HepG2 (cell line): ENCODE measurements around the gene KLHL3. TPM values are rescaled to one million over a fixed set of nuclear protein-coding genes. Genes with fewer than 3 reads are reported as not detected.

ENCODE experiments used
- ATAC-seq: fragments of 200-7000 bp; cut with Tn5 transposase; 3 replicates; pipeline ENCODE4 v1.9.1; 2020; ENCODE audit warnings: mild to moderate bottlenecking, moderate library complexity
- BruUV-seq: library from RNA; stranded (reverse); fragments of 400-500 nt; replicated peaks from 2 replicates; lab custom pipeline; 2021; lab: Mats Ljungman, UMichigan
- CTCF ChIA-PET: fragments of 300-600 bp; formaldehyde crosslinking; extraction: SDS; loops from one replicate; lab custom pipeline; 2021; ENCODE audit warnings: low total read pairs, inconsistent platforms, low intra/inter-chr PET ratio; lab: Yijun Ruan, JAX
- POLR2A ChIA-PET: fragments of 350-600 bp; sonication (Branson Sonifier 250); formaldehyde crosslinking; loops from one replicate; lab custom pipeline; 2020; ENCODE audit warnings: antibody characterized with exemption, inconsistent platforms; lab: Yijun Ruan, JAX
- DNase-seq: peaks from one replicate; pipeline ENCODE4 v3.0.0-alpha.2; 2015; ENCODE audit warnings: low spot score
- FAIRE-seq: peaks from 3 replicates; lab custom pipeline; 2011; peaks lifted over from hg19 to GRCh38; lab: Jason Lieb, UNC
- H2AFZ ChIP-seq: one replicate; pipeline ENCODE4 v1.6.1; 2011; ENCODE audit warnings: low read length, inconsistent platforms
- H3K27ac ChIP-seq: fragments of 300-600 bp; 3 replicates; pipeline ENCODE4 v1.8.0; 2011; ENCODE audit warnings: mixed run types, mild to moderate bottlenecking, mixed read lengths, low read length, inconsistent platforms; ENCODE audit not compliant: insufficient read depth; ENCODE audit errors: extremely low read length
- H3K27me3 ChIP-seq, 2 experiments: fragments of 200-600 bp in 1 of 2; 2 replicates in 1 of 2; 3 replicates in 1 of 2; pipeline versions ENCODE4 v1.6.0 to v1.8.0; 2011; ENCODE audit warnings: low read length in 2 of 2, mild to moderate bottlenecking in 2 of 2, moderate library complexity in 2 of 2, inconsistent platforms in 1 of 2; ENCODE audit not compliant: insufficient read depth in 2 of 2, control insufficient read depth in 1 of 2
- H3K36me3 ChIP-seq, 2 experiments: fragments of 200-600 bp in 1 of 2; replicated peaks in 1 of 2; 2 replicates in 1 of 2; 3 replicates in 1 of 2; pipeline versions ENCODE4 v1.5.1 to v1.8.0; 2011; ENCODE audit warnings: low read length in 2 of 2, inconsistent platforms in 1 of 2; ENCODE audit not compliant: insufficient read depth in 2 of 2, control insufficient read depth in 1 of 2
- H3K4me1 ChIP-seq: 2 replicates; pipeline ENCODE4 v1.5.1; 2012; ENCODE audit warnings: low read length, inconsistent platforms; ENCODE audit not compliant: insufficient read depth
- H3K4me2 ChIP-seq: 2 replicates; pipeline ENCODE4 v1.6.0; 2011; ENCODE audit warnings: low read depth, low read length, inconsistent platforms
- H3K4me3 ChIP-seq, 3 experiments: fragments of 200-600 bp in 1 of 3; sonication (generic), shearing (Covaris generic) in 1 of 3; replicated peaks in 1 of 3; 2 replicates each; pipeline ENCODE4 v1.5.1; 2011 to 2016; ENCODE audit warnings: low read length in 3 of 3, inconsistent platforms in 2 of 3, low read depth in 2 of 3, mild to moderate bottlenecking in 2 of 3, control low read depth in 1 of 3, mixed read lengths in 1 of 3; ENCODE audit not compliant: insufficient read depth in 1 of 3
- H3K79me2 ChIP-seq: one replicate; pipeline ENCODE4 v1.6.1; 2011; ENCODE audit warnings: low read length, inconsistent platforms; ENCODE audit not compliant: insufficient read depth
- H3K9ac ChIP-seq: 2 replicates; pipeline ENCODE4 v1.6.0; 2011; ENCODE audit warnings: mild to moderate bottlenecking, low read depth, low read length, inconsistent platforms; ENCODE audit not compliant: insufficient read depth
- H3K9me3 ChIP-seq: 2 replicates; pipeline ENCODE4 v1.5.1; 2012; ENCODE audit warnings: mild to moderate bottlenecking, low read length
- H4K20me1 ChIP-seq: 2 replicates; pipeline ENCODE4 v1.6.0; 2011; ENCODE audit warnings: inconsistent platforms, mild to moderate bottlenecking, low read length, moderate library complexity; ENCODE audit not compliant: insufficient read depth
- AFF4 ChIP-seq: sonication (generic); formaldehyde crosslinking; IDR thresholded peaks from 2 replicates; pipeline ENCODE4 v1.4.0; 2020; ENCODE audit warnings: missing genetic modification reagents
- CHD4 ChIP-seq: fragments of 200-600 bp; sonication (generic); IDR thresholded peaks from 2 replicates; pipeline ENCODE4 v1.7.0; 2017; ENCODE audit warnings: mild to moderate bottlenecking, low read length, borderline replicate concordance
- DNMT3B ChIP-seq: conservative IDR thresholded peaks from 2 replicates; pipeline ENCODE4 v1.6.1; 2016; ENCODE audit warnings: missing biosample characterization, control low read depth
- ELF4 ChIP-seq: sonication (generic); formaldehyde crosslinking; IDR thresholded peaks from 2 replicates; pipeline ENCODE4 v1.5.0; 2020; ENCODE audit warnings: missing genetic modification reagents, mild to moderate bottlenecking, moderate library complexity, borderline replicate concordance
- FOXA1 ChIP-seq, 2 experiments: fragments of 450-650 bp in 1 of 2; sonication (generic) in 1 of 2; formaldehyde crosslinking in 1 of 2; IDR thresholded peaks; 2 replicates each; pipeline versions ENCODE4 v1.4.0 to v1.6.1; 2016 to 2020; ENCODE audit warnings: missing genetic modification reagents in 1 of 2
- GLI4 ChIP-seq: sonication (generic); formaldehyde crosslinking; IDR thresholded peaks from 2 replicates; pipeline ENCODE4 v1.5.1; 2020; ENCODE audit warnings: missing genetic modification reagents, mild to moderate bottlenecking, moderate library complexity, borderline replicate concordance
- HNRNPH1 ChIP-seq: fragments of 200-400 bp; formaldehyde crosslinking; optimal IDR thresholded peaks from 2 replicates; pipeline ENCODE3; 2017; ENCODE audit warnings: mild to moderate bottlenecking, low read depth, low read length
- MEIS2 ChIP-seq: sonication (generic); formaldehyde crosslinking; IDR thresholded peaks from 2 replicates; pipeline ENCODE4 v1.9.0; 2021; ENCODE audit warnings: mild to moderate bottlenecking, missing genetic modification reagents
- MXD4 ChIP-seq: IDR thresholded peaks from 2 replicates; pipeline ENCODE4 v1.6.1; 2016; ENCODE audit warnings: mild to moderate bottlenecking, missing biosample characterization, missing genetic modification reagents
- NR1H2 ChIP-seq: sonication (generic); formaldehyde crosslinking; IDR thresholded peaks from 2 replicates; pipeline ENCODE4 v1.8.1; 2022; ENCODE audit warnings: low read depth, missing genetic modification reagents, borderline replicate concordance
- PCBP2 ChIP-seq: fragments of 200-400 bp; formaldehyde crosslinking; optimal IDR thresholded peaks from 2 replicates; pipeline ENCODE3; 2018; ENCODE audit warnings: low read length, low read depth; ENCODE audit not compliant: poor library complexity, severe bottlenecking
- RERE ChIP-seq: IDR thresholded peaks from 2 replicates; pipeline ENCODE4 v1.6.1; 2016; ENCODE audit warnings: low read depth, missing genetic modification reagents, missing compliant biosample characterization
- SIN3B ChIP-seq: fragments of 150-350 bp; IDR thresholded peaks from 2 replicates; pipeline ENCODE4 v1.6.1; 2014; ENCODE audit warnings: low read length
- ZFP36 ChIP-seq: fragments of 150-350 bp; IDR thresholded peaks from 2 replicates; pipeline ENCODE4 v1.6.1; 2018; ENCODE audit warnings: borderline replicate concordance, low read length, low read depth; ENCODE audit not compliant: partially characterized antibody
- ZFP82 ChIP-seq: sonication (generic); formaldehyde crosslinking; IDR thresholded peaks from 2 replicates; pipeline ENCODE4 v1.5.1; 2020; ENCODE audit warnings: mild to moderate bottlenecking, missing genetic modification reagents, borderline replicate concordance
- ZNF382 ChIP-seq: sonication (generic); formaldehyde crosslinking; IDR thresholded peaks from 2 replicates; pipeline ENCODE4 v1.5.0; 2020; ENCODE audit warnings: missing genetic modification reagents, mild to moderate bottlenecking, borderline replicate concordance
- WGBS: methylation state at CpG from one replicate; pipeline ENCODE4 v1.1.6; 2017; ENCODE audit warnings: low lambda C conversion rate; 5-methylcytosine and 5-hydroxymethylcytosine counted together
- in situ Hi-C: cut with HindIII; loops from 2 replicates; pipeline ENCODE4 v1.10.0; 2017; ENCODE audit warnings: low pct_unique_long_range_greater_than_20kb; ENCODE audit not compliant: extremely low pct_ligation_motif_present
- intact Hi-C: fragments of 100-400 bp; cut with micrococcal nuclease; formaldehyde crosslinking; loops from one replicate; pipeline ENCODE4 v1.10.0; 2022; ENCODE audit not compliant: unreplicated experiment
- polyA plus RNA-seq, 8 experiments: library from polyadenylated mRNA; depleted of rRNA in 3 of 8; stranded (reverse) in 7 of 8; unstranded in 1 of 8; fragments of >200 nt; fragmentation: Illumina TruSeq in 4 of 8; extraction: Trizol in 4 of 8; gene quantifications; 2 replicates each; pipeline versions ENCODE4 v1.2.1 to v1.2.3, GENCODE V29; 2011 to 2016; ENCODE audit warnings: low read depth in 4 of 8, missing spikeins in 1 of 8, mixed read lengths in 1 of 8; ENCODE audit not compliant: insufficient read depth in 1 of 8
- total RNA-seq, 5 experiments: library from RNA; depleted of rRNA; stranded (reverse); fragments of >200 nt; fragmentation: Illumina TruSeq; extraction: Trizol; gene quantifications; 2 replicates each; pipeline ENCODE4 v1.2.3, GENCODE V29; 2016; ENCODE audit warnings: low read depth in 1 of 5

The KLHL3 gene
- total and polyA plus RNA-seq, 2 of the 13 experiments (the other 11 are each of a cell fraction or from before 2014, with no cell fraction given), result 0.02 to 0.08 TPM

- FAIRE-seq (no peak), ATAC-seq (no peak), DNase-seq (no peak)
- Histone ChIP-seq H3K9me3 (no peaks in the 10 kb centered on the region), H3K36me3 (no peaks in the 10 kb centered on the region), H2AFZ (no peak overlapping the region), H3K27ac (no peak overlapping the region), H3K27me3 (peaks cover 0 to 3% of the 10 kb centered on the region in 2 experiments; a peak in 1 of 5 replicates), H3K4me2 (no peak overlapping the region), H3K4me3 (no peak overlapping the region), H3K9ac (no peak overlapping the region), H3K4me1 (no peaks in the 10 kb centered on the region), H3K79me2 (no peaks in the 10 kb centered on the region), H4K20me1 (no peaks in the 10 kb centered on the region)
- intact Hi-C loops, result no loop called here
- 88% methylated on average over 1 of the region's 5 CpGs for WGBS
- BruUV-seq, result no TSS peak
- in situ Hi-C loops, result no loop called here
- TF ChIP-seq ZNF382 (CRISPR knock-in tag) (no peak), AFF4 (CRISPR knock-in tag) (no peak), SIN3B (no peak), CHD4 (no peak), FOXA1 (IDR thresholded peaks at IDR 0.05) (no peak), FOXA1 (CRISPR knock-in tag; IDR thresholded peaks at IDR 0.05) (no peak), PCBP2 (no peak), NR1H2 (CRISPR knock-in tag) (no peak), MXD4 (CRISPR knock-in tag) (no peak), ZFP36 (no peak), HNRNPH1 (no peak), ELF4 (CRISPR knock-in tag) (no peak), ZFP82 (CRISPR knock-in tag) (no peak), DNMT3B (CRISPR knock-in tag) (no peak), RERE (CRISPR knock-in tag) (no peak), GLI4 (CRISPR knock-in tag) (no peak), MEIS2 (CRISPR knock-in tag) (no peak)
- ChIA-PET POLR2A (no interaction called here), CTCF (no interaction called here)
Observed at GRCh38 chr5:137616046-137616445, 119.8 kb downstream of the KLHL3 start.
